H54 (cell line): ENCODE results near the gene MAN2A2.

Experiments
- DNase-seq: peaks from one replicate; pipeline ENCODE4 v3.0.0; 2011; ENCODE audit warnings: low spot score, mixed read lengths; ENCODE audit not compliant: insufficient read length
- FAIRE-seq: peaks from 3 replicates; lab custom pipeline; 2011; peaks lifted over from hg19 to GRCh38; lab: Jason Lieb, UNC
- POLR2A ChIP-seq: IDR thresholded peaks from 2 replicates; pipeline ENCODE4 v1.6.1; 2011; ENCODE audit warnings: low read depth, mild to moderate bottlenecking, low read length

The MAN2A2 gene

GRCh38 chr15:90960298-90961091 is 57.4 kb downstream of the MAN2A2 start:
- DNase-seq (no peak), FAIRE-seq (no peak)
- no peak for TF ChIP-seq POLR2A

GRCh38 chr15:90962021-90962420 is 58.9 kb downstream of the MAN2A2 start:
- FAIRE-seq (no peak), DNase-seq (no peak)
- no peak for TF ChIP-seq POLR2A

GRCh38 chr15:90966262-90966661 is 63.2 kb downstream of the MAN2A2 start:
- DNase-seq (no peak), FAIRE-seq (no peak)
- TF ChIP-seq POLR2A, result no peak

DNA sequence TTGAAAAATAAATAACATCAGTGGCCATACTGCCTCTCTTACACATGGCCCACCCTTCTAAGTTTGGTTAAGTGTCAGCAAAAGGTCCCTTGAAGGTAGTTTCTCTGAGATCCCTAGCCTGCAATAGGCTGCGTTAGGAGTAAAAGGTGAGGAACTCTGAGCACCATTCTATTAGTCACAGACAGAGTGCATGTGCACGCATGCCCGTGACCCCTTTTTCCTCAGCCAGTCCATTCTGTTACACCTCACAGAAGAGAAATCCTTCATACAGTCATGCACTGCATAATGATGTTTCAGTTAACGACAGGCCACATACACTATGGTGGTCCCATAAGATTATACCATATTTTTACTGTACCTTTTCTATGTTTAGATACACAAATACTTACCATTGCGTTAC is 64.1 kb downstream of the MAN2A2 start:
- no peak for TF ChIP-seq POLR2A
- DNase-seq (no peak), FAIRE-seq (no peak)

DNA sequence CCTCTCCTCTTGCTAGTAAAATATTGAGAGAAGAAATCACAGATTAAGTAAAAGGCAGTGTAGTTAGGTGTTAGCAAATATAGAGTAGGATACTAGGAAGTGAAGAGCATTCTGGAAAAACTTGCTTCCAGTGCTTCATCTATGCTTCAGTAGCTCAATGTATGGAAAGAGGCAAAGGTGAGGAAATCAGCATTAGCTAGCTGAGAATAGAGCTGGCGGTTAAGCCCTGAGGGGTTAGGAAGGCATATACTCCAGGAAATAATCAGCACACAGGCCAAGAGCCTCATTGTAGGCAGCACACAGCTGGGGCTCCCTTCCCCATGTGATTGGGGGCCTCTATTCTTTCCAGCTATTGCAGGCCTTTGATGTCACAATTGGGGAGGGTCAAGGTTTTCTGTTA is 65.3 kb downstream of the MAN2A2 start:
- FAIRE-seq, result no peak
- TF ChIP-seq POLR2A, result no peak

GRCh38 chr15:90970274-90970673 is 67.2 kb downstream of the MAN2A2 start:
- DNase-seq (no peak), FAIRE-seq (no peak)
- TF ChIP-seq POLR2A, result no peak

More for the DNA sequence above, 65.3 kb downstream of the MAN2A2 start:
- DNase-seq, result no peak

DNA sequence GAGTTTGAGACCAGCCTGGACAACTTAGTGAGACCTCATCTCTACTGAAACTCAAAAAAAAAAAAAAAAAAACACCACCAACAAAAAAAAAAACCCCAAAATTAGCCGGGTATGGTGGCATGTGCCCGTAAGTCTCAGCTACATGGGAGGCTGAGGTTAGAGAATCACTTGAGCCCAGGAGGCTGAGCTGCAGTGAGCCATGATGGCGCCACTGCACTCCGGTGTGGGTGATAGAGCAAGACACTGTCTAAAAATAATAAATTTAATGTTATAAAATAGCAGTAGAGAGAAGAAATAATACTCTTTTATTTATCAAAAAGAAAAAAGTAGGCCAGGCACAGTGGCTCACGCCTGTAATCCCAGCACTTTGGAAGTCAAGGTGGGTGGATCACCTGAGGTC is 69.0 kb downstream of the MAN2A2 start:
- DNase-seq (no peak), FAIRE-seq (no peak)
- no peak for TF ChIP-seq POLR2A
